DMS153 (cell line): ENCODE results near the gene NCR2.
"Not testable (repeated sequence)": the region's sequence is repeated elsewhere in the genome, so short reads cannot be mapped to it uniquely, and the experiment has no call there.

Source experiments
- DNase-seq: peaks from one replicate; lab custom pipeline; 2025; lab: John Stamatoyannopoulos, UW

Gene NCR2, protein sequence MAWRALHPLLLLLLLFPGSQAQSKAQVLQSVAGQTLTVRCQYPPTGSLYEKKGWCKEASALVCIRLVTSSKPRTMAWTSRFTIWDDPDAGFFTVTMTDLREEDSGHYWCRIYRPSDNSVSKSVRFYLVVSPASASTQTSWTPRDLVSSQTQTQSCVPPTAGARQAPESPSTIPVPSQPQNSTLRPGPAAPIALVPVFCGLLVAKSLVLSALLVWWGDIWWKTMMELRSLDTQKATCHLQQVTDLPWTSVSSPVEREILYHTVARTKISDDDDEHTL

DNA sequence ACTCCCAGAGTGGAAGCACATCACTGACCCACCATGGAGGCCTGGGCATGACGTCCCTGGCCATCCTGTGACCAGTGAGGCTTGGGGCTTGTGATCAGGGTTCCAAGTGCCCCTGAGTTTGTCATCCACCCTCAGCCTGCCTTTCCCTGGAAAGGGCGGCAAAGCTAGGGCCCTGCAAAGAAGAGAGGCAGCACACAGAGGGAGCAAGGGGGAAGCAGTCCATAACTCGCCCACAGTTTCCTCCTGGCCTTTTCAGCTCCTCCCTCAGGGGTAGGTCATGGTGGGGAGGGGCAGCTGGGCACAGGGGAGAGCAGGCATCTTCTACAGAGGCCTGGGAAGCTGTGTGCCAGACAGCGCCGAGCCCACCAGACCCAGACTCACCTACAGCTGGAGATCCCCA is at the start of gene NCR2:
NCR2 (plus strand) TSS at position 313 of the 400 bp plus-strand sequence. CDS start 269 bp downstream, outside the sequence.
- no peak for DNase-seq

- peak; percentile 17 for DNase-seq
Measured at GRCh38 chr6:41286544-41287346, 48.7 kb upstream of the NCR2 start, which contains the start of gene TREM1. Gene TREM1 (minus strand): TSS chr6:41286682. CDS start chr6:41286655, 27 bp downstream.

- DNase-seq: peak; percentile 99
Measured at GRCh38 chr6:41288030-41288753, 47.2 kb upstream of the NCR2 start.

- DNase-seq: no peak
Measured at GRCh38 chr6:41288754-41289129, 46.7 kb upstream of the NCR2 start.

DNA sequence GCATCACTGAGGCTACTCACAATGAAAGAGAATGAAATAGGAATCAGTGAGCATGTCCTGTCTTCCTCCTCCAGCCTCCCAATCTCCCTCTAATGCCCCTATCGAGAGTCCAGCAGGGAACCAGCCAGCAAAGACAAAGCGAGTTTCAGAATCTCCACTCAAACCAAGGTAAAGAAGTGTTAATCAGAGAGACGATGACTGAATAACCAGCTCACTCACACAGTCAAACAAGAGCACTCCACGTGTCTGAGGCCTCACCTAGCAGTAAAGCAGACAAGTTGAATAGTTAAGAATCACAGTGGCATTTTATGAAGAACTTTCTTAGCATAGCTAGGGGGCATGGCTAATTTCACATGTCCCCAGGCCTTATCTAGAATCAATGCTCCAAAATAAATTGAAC is 45.6 kb upstream of the NCR2 start:
- no peak for DNase-seq

DNA sequence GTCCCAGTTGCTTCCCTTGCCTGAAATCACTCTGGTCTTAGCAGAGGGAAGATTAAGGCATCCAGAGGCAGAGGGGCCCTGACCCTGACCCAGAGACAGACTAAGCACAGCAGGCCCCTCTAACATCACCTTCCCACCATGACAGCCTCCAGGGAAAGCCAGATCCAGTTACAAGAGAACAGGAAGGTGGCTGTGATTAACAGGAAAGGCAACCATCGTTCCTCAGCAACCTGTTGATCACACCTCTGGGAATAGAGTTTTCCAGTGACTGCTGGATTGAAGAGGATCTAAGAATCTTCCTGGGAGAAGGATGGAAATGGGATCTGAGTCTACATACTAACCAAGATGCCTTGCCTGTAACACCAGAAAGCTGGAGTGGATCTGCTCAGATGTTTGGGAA is 43.7 kb upstream of the NCR2 start:
- DNase-seq: no peak

- DNase-seq: no peak
Measured at GRCh38 chr6:41294214-41294872, 41.1 kb upstream of the NCR2 start.

GRCh38 chr6:41297248-41297647 is 38.2 kb upstream of the NCR2 start:
- not testable (repeated sequence) for DNase-seq

DNA sequence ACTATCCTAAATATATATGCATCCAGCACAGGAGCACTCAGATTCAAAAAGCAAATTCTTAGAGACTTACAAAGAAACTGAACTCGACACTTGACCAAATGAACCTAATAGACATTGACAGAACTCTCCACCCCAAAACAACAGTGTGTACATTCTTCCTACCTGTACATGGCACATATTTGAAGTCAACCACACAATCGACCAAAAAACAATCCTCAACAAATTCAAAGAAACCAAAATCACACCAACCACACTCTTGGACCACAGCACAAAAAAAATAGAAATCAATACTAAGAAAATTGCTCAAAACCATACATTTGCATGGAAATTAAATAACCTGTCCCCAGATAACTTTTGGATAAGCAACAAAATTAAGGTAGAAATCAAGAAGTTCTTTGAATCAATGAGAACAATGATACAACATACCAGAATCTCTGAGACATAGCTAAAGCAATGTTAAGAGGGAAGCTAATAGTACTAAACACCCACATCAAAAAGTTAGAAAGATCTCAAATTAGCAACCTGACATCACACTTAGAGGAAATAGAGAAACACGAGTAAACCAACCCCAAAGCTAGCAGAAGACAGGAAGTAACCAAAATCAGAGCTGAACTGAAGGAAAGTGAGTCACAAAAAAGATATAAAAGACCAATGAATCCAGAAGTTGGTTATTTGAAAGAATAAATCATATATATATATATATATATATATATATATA is 36.5 kb upstream of the NCR2 start:
- DNase-seq: no peak

DNA sequence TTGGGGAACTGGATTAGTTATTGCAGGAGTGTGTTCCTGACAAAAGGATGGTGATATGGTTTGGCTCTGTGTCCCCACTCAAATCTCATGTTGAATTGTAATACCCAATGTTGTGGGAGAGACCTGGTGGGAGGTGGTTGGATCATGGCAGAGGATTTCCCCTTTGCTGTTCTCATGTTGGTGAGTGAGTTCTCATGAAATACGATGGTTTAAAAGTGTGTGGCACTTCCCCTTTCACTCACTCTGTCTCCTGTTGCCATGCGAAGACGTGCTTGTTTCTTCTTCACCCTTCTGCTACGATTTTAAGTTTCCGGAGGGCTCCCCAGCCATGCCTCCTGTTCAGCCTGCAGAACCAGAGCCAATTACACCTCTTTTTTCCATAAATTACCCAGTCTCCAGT is 32.8 kb upstream of the NCR2 start:
- no peak for DNase-seq

- peak; percentile 67 for DNase-seq
Measured at GRCh38 chr6:41306187-41306854, 29.1 kb upstream of the NCR2 start.

GRCh38 chr6:41315203-41315602 is 20.2 kb upstream of the NCR2 start:
- no peak for DNase-seq

- no peak for DNase-seq
Measured at GRCh38 chr6:41315943-41316620, 19.3 kb upstream of the NCR2 start.

GRCh38 chr6:41318261-41318653 is 17.2 kb upstream of the NCR2 start:
- DNase-seq: peak; percentile 63

- DNase-seq: peak; percentile 87
Measured at GRCh38 chr6:41318654-41319565, 16.5 kb upstream of the NCR2 start.

DNA sequence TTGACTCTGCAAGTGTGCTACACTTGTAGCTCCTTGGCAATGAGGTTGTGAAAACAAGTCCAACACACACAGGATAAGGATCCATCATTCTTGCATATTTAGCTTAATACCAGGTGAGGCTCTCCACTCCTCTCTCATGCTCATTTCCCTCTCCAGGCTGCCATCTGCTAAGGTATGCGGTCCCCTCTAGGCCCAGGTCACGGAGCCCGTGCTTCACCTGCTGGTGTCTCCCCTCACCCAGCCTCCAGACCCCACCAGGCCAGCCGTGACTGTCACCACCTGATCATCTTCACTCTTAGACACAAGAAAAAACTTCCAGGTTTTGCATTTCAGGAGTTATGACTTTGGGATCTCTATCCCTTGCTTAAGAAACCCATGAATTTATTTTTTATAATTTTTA is 14.2 kb upstream of the NCR2 start:
- DNase-seq: no peak

DNA sequence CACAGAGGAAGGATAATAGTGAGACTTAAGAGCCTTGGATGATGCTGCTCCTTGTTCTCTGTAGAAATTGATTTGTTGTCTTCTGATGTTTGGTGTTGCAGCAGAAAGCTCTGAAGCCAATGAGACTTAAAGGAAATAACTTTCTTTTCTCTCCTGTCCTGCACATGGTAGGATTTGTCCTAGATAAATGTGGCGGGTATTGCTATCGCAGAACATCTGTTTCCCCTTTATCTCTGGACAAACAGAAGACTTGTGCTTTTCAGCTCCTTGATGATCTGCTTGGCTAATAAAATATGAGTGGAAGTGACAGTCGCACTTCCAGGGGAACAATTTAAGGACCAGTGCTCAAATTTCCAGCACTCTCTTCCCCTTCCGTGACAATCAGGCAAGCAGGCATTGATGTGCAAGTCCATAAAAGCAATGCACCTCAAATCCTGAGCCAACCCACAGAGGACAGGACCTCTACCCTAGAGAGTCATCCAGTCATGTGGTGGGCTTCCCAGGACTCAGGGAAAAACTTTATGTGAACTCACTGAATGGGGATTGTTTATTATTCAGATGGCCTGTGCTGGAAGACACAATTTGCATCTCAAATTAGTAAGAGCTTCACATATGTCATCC is 9.9 kb upstream of the NCR2 start:
- no peak for DNase-seq

GRCh38 chr6:41326092-41326491 is 9.3 kb upstream of the NCR2 start:
- no peak for DNase-seq

GRCh38 chr6:41327177-41327576 is 8.2 kb upstream of the NCR2 start:
- no peak for DNase-seq
